Small intestine (tissue), 7 donors: Measurements from ENCODE around the gene PARN. TPM values are rescaled to one million over a fixed set of nuclear protein-coding genes. Genes with fewer than 3 reads are reported as not detected.
"Not testable (repeated sequence)": the region's sequence is repeated elsewhere in the genome, so short reads cannot be mapped to it uniquely, and the experiment has no call there.

ENCODE experiments used
- DNase-seq, 2 donors: peaks; one replicate each; pipeline versions ENCODE4 v3.0.0 to v3.0.0-alpha.2; 2013
- FAIRE-seq: peaks from 2 replicates; lab custom pipeline; 2012; peaks lifted over from hg19 to GRCh38; lab: Jason Lieb, UNC
- H3K27ac ChIP-seq, 3 donors: one replicate each; pipeline ENCODE4 v1.5.1; 2013; ENCODE audit warnings: low read length in 2 of 3, mild to moderate bottlenecking in 2 of 3, control low read depth in 1 of 3, inconsistent platforms in 1 of 3, low read depth in 1 of 3, moderate library complexity in 1 of 3
- H3K27me3 ChIP-seq, 3 donors: one replicate each; pipeline ENCODE4 v1.6.1; 2013; ENCODE audit warnings: low read length in 3 of 3, inconsistent platforms in 1 of 3; ENCODE audit not compliant: control insufficient read depth in 3 of 3, insufficient read depth in 3 of 3
- H3K36me3 ChIP-seq, 3 donors: one replicate each; pipeline ENCODE4 v1.6.1; 2013; ENCODE audit warnings: low read length in 3 of 3, inconsistent platforms in 1 of 3, low read depth in 1 of 3, mild to moderate bottlenecking in 1 of 3, moderate library complexity in 1 of 3; ENCODE audit not compliant: control insufficient read depth in 3 of 3, insufficient read depth in 2 of 3
- H3K4me1 ChIP-seq, 3 donors: one replicate each; pipeline ENCODE4 v1.6.1; 2013; ENCODE audit warnings: low read length in 2 of 3, inconsistent platforms in 1 of 3, low read depth in 1 of 3, mild to moderate bottlenecking in 1 of 3, moderate library complexity in 1 of 3; ENCODE audit not compliant: control insufficient read depth in 3 of 3, insufficient read depth in 2 of 3
- H3K4me3 ChIP-seq, 3 donors: one replicate each; pipeline ENCODE4 v1.5.1; 2013; ENCODE audit warnings: low read length in 3 of 3, control low read depth in 1 of 3, inconsistent platforms in 1 of 3, low read depth in 1 of 3, mild to moderate bottlenecking in 1 of 3, moderate library complexity in 1 of 3
- H3K9me3 ChIP-seq, 2 donors: one replicate each; pipeline ENCODE4 v1.6.1; 2013; ENCODE audit warnings: low read depth in 1 of 2, low read length in 1 of 2; ENCODE audit not compliant: control insufficient read depth in 2 of 2, insufficient read depth in 1 of 2
- WGBS, 3 donors: extraction: QIAGEN DNeasy Blood & Tissue Kit; methylation state at CpG; one replicate each; pipeline ENCODE4 v1.1.7; 2013; 5-methylcytosine and 5-hydroxymethylcytosine counted together
- polyA plus RNA-seq, 4 donors: library from polyadenylated mRNA; stranded (reverse) in 3 of 4; unstranded in 1 of 4; fragments of 200-250 nt in 3 of 4; fragments of 120-200 nt in 1 of 4; gene quantifications; one replicate each; pipeline versions ENCODE4 v1.2.1 to v1.2.3, GENCODE V29; 2013
- donor health status: healthy with polysubstance abuse.
- donor health status: control.
- donor health status: control.
- donor health status: Bipolar disorder and iron deficiency.
- donor health status: healthy.

The PARN gene
- polyA plus RNA-seq, 4 donors: 11.1 to 25.5 (median 15.8) TPM

GRCh38 chr16:14608111-14608566 is 21.9 kb downstream of the PARN start:
- DNase-seq: no peak
- H3K27ac ChIP-seq: no peak overlapping the region
- FAIRE-seq: no peak
- peaks cover 8 to 41% (median 14%) of the 10 kb centered on the region in 3 donors for H3K36me3 ChIP-seq
- no peaks in the 10 kb centered on the region for H3K27me3 ChIP-seq
- no peak overlapping the region for H3K4me3 ChIP-seq
- no peaks in the 10 kb centered on the region for H3K4me1 ChIP-seq
- 87 to 94% (median 90%) methylated on average over 4 of the region's 4 CpGs for WGBS, 3 donors
- H3K9me3 ChIP-seq: no peaks in the 10 kb centered on the region

GRCh38 chr16:14606102-14606501 is 24.0 kb downstream of the PARN start:
- no peak for DNase-seq
- H3K36me3 ChIP-seq: peaks cover 5 to 45% (median 22%) of the 10 kb centered on the region in 3 donors
- no peak overlapping the region for H3K4me3 ChIP-seq
- no peak for FAIRE-seq
- 85 to 96% (median 89%) methylated on average over 6 of the region's 6 CpGs for WGBS, 3 donors
- H3K27ac ChIP-seq: no peak overlapping the region
- no peaks in the 10 kb centered on the region for H3K9me3 ChIP-seq
- no peaks in the 10 kb centered on the region for H3K4me1 ChIP-seq
- H3K27me3 ChIP-seq: no peaks in the 10 kb centered on the region

- no peaks in the 10 kb centered on the region for H3K4me1 ChIP-seq
- 88 to 91% (median 88%) methylated on average over 6 of the region's 6 CpGs for WGBS, 3 donors
- FAIRE-seq: no peak
- no peaks in the 10 kb centered on the region for H3K9me3 ChIP-seq
- H3K36me3 ChIP-seq: peaks cover 0 to 48% (median 20%) of the 10 kb centered on the region in 3 donors
- no peak overlapping the region for H3K27ac ChIP-seq
- H3K27me3 ChIP-seq: no peaks in the 10 kb centered on the region
- no peak for DNase-seq
- no peak overlapping the region for H3K4me3 ChIP-seq
Observed at GRCh38 chr16:14602443-14602963, 27.6 kb downstream of the PARN start.

GRCh38 chr16:14600164-14600563 is 29.9 kb downstream of the PARN start:
- no peaks in the 10 kb centered on the region for H3K9me3 ChIP-seq
- H3K4me3 ChIP-seq: no peak overlapping the region
- FAIRE-seq (no peak), DNase-seq (peak; percentile 12 to 21)
- no peaks in the 10 kb centered on the region for H3K27me3 ChIP-seq
- peaks cover 0 to 42% (median 23%) of the 10 kb centered on the region in 3 donors for H3K36me3 ChIP-seq
- H3K27ac ChIP-seq: no peak overlapping the region
- whole genome bisulfite sequencing, 3 donors: 52 to 67% (median 67%) methylated on average over 2 of the region's 2 CpGs
- H3K4me1 ChIP-seq: no peaks in the 10 kb centered on the region

- Histone ChIP-seq H3K27ac (no peak overlapping the region), H3K27me3 (no peaks in the 10 kb centered on the region), H3K9me3 (no peaks in the 10 kb centered on the region), H3K4me1 (no peaks in the 10 kb centered on the region), H3K4me3 (no peak overlapping the region), H3K36me3 (peaks cover 6 to 37% (median 23%) of the 10 kb centered on the region in 3 donors)
- WGBS, 3 donors: 79 to 95% (median 87%) methylated on average over 3 of the region's 3 CpGs
- DNase-seq: no peak
- FAIRE-seq: no peak
Observed at GRCh38 chr16:14586637-14587305, 43.3 kb downstream of the PARN start.

DNA sequence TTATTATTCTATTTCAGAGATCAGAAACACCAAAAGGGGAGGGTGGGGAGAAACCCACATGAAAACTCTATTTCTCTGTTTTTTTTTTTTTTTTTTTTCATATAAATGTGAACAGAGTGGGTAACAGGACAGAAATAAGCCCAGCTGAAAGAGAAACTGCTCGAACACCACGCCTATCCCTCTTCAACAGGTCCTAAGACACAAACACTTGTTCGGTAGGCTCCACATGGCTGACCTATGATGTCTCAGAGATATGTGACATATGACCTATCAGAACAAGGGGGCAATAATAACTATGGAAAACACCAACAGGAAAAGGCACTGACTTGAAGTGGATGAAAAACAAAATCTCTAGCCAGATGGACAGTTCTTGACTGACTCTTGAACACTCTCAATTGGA is 44.8 kb downstream of the PARN start:
- no peak for DNase-seq
- Histone ChIP-seq H3K27ac (no peak overlapping the region), H3K36me3 (peaks cover 4 to 42% (median 20%) of the 10 kb centered on the region in 3 donors), H3K9me3 (no peaks in the 10 kb centered on the region), H3K4me1 (no peaks in the 10 kb centered on the region), H3K27me3 (no peaks in the 10 kb centered on the region), H3K4me3 (no peak overlapping the region)
- WGBS, 3 donors: 88 to 99% (median 93%) methylated on average over 3 of the region's 3 CpGs
- FAIRE-seq: no peak

- DNase-seq, H3K27me3 ChIP-seq, H3K27ac ChIP-seq, FAIRE-seq, H3K9me3 ChIP-seq, H3K4me1 ChIP-seq, H3K4me3 ChIP-seq: not testable (repeated sequence)
- H3K36me3 ChIP-seq: peaks cover 10 to 42% (median 25%) of the 10 kb centered on the region in 3 donors
- whole genome bisulfite sequencing, 3 donors: 92 to 94% (median 93%) methylated on average over 3 of the region's 3 CpGs
Observed at GRCh38 chr16:14580926-14581325, 49.1 kb downstream of the PARN start.

DNA sequence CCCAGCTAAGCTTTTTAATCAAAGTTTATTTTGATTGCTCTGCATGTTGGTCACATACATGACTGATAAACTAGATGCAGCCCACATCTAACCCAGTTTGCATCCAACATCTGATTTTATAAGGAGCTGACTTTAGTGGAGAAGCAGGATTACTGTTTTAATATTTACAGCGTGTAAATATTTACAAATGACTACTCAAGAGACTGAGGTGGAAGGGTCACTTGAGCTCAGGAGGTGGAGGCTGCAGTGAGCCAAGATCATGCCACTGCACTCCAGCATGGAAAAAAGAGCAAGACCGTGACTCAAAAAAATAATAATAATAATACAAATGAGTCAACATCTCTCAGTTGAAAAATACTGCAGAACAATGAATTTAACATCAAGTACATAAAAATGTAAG is 50.8 kb downstream of the PARN start:
- Histone ChIP-seq H3K27me3 (no peaks in the 10 kb centered on the region), H3K4me3 (no peak overlapping the region), H3K36me3 (peaks cover 18 to 49% (median 25%) of the 10 kb centered on the region in 3 donors), H3K9me3 (peaks cover 0 to 11% of the 10 kb centered on the region in 2 donors), H3K4me1 (no peaks in the 10 kb centered on the region), H3K27ac (no peak overlapping the region)
- FAIRE-seq (no peak), DNase-seq (no peak)
- 84 to 94% (median 89%) methylated on average over 2 of the region's 2 CpGs for WGBS, 3 donors
